ENCODE measurements around the gene ERMARD.

The ERMARD gene

DNA sequence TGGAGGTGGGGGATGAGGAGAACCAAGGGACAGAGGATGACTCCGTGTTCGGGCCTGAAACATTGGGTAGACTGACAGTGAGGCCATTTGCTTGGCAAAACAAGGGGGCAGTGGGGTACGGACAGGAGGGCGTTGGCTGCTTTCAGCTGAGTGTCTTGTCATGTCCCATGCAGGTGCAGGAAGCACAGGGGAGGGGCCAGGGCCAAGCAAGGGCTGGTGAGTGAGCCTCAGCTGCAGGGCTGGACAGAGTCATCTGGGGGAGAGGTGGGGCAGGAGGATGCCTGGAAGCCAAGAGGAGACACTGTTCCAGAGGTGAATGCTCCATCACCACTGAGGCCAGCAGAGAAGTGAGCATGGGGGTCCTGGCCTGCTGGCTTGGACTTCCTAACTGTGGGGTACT is 78.4 kb downstream of the ERMARD start:
- DNase-seq, result no peak

DNA sequence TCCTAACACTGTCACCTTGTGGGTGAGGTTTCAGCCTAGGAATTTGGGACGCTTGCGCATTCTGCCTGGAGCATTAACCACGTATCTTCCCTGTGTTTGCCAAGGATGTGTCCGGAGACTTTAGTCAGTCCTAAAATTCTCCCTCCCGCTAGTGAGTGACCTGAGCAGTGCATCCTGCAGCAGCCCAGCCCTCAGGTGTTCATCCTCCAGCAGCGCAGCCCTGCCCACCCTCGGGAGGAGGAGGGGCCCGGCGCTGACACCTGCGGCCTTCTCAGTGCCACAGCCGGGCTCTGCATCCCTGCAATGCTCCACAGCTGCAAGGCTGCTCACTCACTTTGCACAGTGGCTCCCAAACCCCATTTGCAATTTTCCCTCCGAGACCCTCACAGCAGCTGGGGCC is 79.5 kb downstream of the ERMARD start:
- no peak for DNase-seq

Measured in NCI-H524 treated with DMSO at 0.1 percent for 48 hours (cell line).